Measurements from ENCODE around the gene IQCH.
A peak's percentile ranks its signal among the peaks of the same experiment; 100 is the strongest.

IQCH gene

GRCh38 chr15:67505675-67506572 lies 251.3 kb downstream of the IQCH start:
- no peak for DNase-seq

- DNase-seq, result no peak
These were observed 252.5 kb downstream of the IQCH start for GRCh38 chr15:67506775-67507747.

GRCh38 chr15:67508407-67508806 lies 253.8 kb downstream of the IQCH start:
- no peak for DNase-seq

- DNase-seq, result no peak
These were observed 255.3 kb downstream of the IQCH start for GRCh38 chr15:67509918-67510317.

- no peak for DNase-seq
These were observed 256.1 kb downstream of the IQCH start for GRCh38 chr15:67510597-67511190.

- DNase-seq, result no peak
These were observed 257.0 kb downstream of the IQCH start for GRCh38 chr15:67511606-67512005.

- DNase-seq, result no peak
These were observed 257.6 kb downstream of the IQCH start for GRCh38 chr15:67512140-67512539.

- DNase-seq, result no peak
These were observed 258.5 kb downstream of the IQCH start for GRCh38 chr15:67512933-67513714.

- no peak for DNase-seq
These were observed 260.5 kb downstream of the IQCH start for GRCh38 chr15:67515090-67515489.

- no peak for DNase-seq
These were observed 261.0 kb downstream of the IQCH start for GRCh38 chr15:67515557-67515956.

GRCh38 chr15:67520321-67521028 lies 265.9 kb downstream of the IQCH start:
- DNase-seq, result no peak

GRCh38 chr15:67521029-67521782 lies 266.6 kb downstream of the IQCH start, which contains the start of gene C15orf61:
C15orf61 (plus strand) TSS chr15:67521131; CDS start chr15:67521249, 118 bp downstream.
- peak; percentile 67 to 90 (median 78) for DNase-seq

- peak in 1 of 5 experiments; percentile 25 for DNase-seq
These were observed 267.4 kb downstream of the IQCH start for GRCh38 chr15:67521783-67522568.

GRCh38 chr15:67523330-67523729 lies 268.7 kb downstream of the IQCH start:
- DNase-seq, result no peak

GRCh38 chr15:67524235-67524634 lies 269.6 kb downstream of the IQCH start:
- no peak for DNase-seq

- DNase-seq, result no peak
These were observed 273.9 kb downstream of the IQCH start for GRCh38 chr15:67528513-67528912.

- DNase-seq, result no peak
These were observed 276.9 kb downstream of the IQCH start for GRCh38 chr15:67531379-67531914.

GRCh38 chr15:67533873-67534272 lies 279.3 kb downstream of the IQCH start:
- DNase-seq, result no peak

- DNase-seq, result no peak
These were observed 279.8 kb downstream of the IQCH start for GRCh38 chr15:67534360-67534759.
